Measurements from ENCODE around the gene KIAA0930. TPM values are rescaled to one million over a fixed set of nuclear protein-coding genes. Genes with fewer than 3 reads are reported as not detected.

Gene KIAA0930
- total and polyA plus RNA-seq, 2 of the 4 experiments (the other 2 are of a cell fraction), result 25.3 to 34.1 TPM

DNA sequence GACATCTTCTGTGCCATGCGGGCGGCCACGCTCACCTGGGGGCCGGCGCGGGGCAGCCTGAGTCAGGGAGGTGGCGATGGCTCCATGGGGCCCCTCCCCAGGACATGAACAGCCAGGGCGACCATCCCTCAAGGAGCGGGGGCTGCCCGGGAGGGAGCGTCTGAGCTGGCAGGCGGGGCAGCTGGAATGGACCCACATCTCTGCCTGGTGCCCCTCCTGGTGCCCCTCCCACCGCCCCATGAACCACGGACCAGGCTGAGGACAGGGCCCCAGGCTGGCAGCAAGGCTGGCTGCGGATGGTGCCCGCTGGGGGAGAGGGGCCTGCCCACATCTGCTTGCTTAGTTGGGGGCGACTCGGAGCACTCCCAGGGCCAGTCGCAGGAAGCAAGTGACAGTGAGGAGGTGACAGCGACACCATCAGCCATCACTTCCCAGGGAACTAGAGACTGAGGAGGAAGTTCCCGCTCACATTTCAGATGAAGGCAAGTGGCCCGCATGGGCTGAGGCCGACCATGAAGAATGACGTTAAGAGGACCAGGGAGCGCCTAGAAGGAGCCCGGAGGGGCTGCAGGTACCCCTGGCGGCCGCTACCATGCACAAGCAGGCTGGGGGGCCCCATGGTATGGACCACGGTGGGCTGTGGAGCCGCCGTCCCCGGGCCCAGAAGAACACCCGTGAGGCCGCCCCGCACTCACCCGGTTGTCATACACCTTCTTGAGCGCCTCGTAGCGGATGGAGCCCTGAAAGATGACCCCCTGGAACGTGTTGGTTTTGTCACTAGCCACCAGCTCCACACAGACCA lies 37.3 kb downstream of the KIAA0930 start:
- dilution Hi-C loops (cut with HindIII; ENCODE audit: low sequenced_read_pairs, unreplicated experiment) (no loop called here), in situ Hi-C loops (cut with MboI; ENCODE audit: low sequenced_read_pairs) (no loop called here), intact Hi-C loops (cut with micrococcal nuclease) (loop anchor here (5.0 kb wide), 1 partner anchor 101 kb away; no protein-coding TSS in a partner anchor)
- Histone ChIP-seq H2AK5ac (ENCODE audit: low read depth, low read length) (peak overlapping the region; percentile 97), H3K4me3 (ENCODE audit: insufficient read depth, low read depth, low read length) (no peak overlapping the region), H3K14ac (replicated peaks; ENCODE audit: low read depth, low read length) (no peak overlapping the region), H3K9me1 (ENCODE audit: insufficient read depth, low read length) (peaks cover 22% of the 10 kb centered on the region), H3K79me1 (ENCODE audit: low read depth in 1 of 2, low read length in 2 of 2) (peaks cover 0 to 30% of the 10 kb centered on the region in 2 experiments; a peak in 3 of 4 replicates), H3K27me3 (ENCODE audit: control insufficient read depth, insufficient read depth, low read length) (no peaks in the 10 kb centered on the region), H2BK5ac (ENCODE audit: low read depth, low read length, poor library complexity, severe bottlenecking) (no peak overlapping the region), H2BK120ac (ENCODE audit: low read depth, low read length) (peak overlapping the region; percentile 21; the same call in 1 of the 2 replicates), H4K8ac (ENCODE audit: low read depth in 2 of 2, low read length in 2 of 2) (no peak overlapping the region), H3K9ac (ENCODE audit: low read depth, low read length) (no peak overlapping the region), H2BK15ac (ENCODE audit: low read depth, low read length) (peak overlapping the region; percentile 32; the same call in 1 of the 3 replicates), H3K4ac (ENCODE audit: low read depth, low read length) (peak overlapping the region; percentile 91; the same call in 1 of the 2 replicates), H2AK9ac (replicated peaks; ENCODE audit: low read depth, low read length, poor library complexity) (peak overlapping the region; percentile 58), H3K9me3 (ENCODE audit: control insufficient read depth, insufficient read depth, low read length) (no peaks in the 10 kb centered on the region), H3K4me2 (ENCODE audit: low read depth, low read length) (no peak overlapping the region), H3K18ac (ENCODE audit: low read depth, low read length) (no peak overlapping the region), H2AFZ (replicated peaks; ENCODE audit: low read length, poor library complexity) (no peak overlapping the region), H3K36me3 (ENCODE audit: control insufficient read depth, insufficient read depth, low read length) (peaks cover 46% of the 10 kb centered on the region), H4K5ac (ENCODE audit: low read depth, low read length) (no peak overlapping the region), H4K91ac (ENCODE audit: insufficient read depth, low read depth, low read length) (no peak overlapping the region), H3K27ac (ENCODE audit: insufficient read depth, low read length) (no peak overlapping the region), H3K4me1 (ENCODE audit: control insufficient read depth, insufficient read depth, low read length) (peaks cover 26% of the 10 kb centered on the region), H3K23ac (ENCODE audit: low read depth, low read length) (no peak overlapping the region), H4K20me1 (ENCODE audit: insufficient read depth, low read length) (peaks cover 32% of the 10 kb centered on the region), H3K56ac (ENCODE audit: extremely low read depth, insufficient read depth, low read length) (no peak overlapping the region), H2BK20ac (ENCODE audit: low read depth, low read length) (0 out of 2 replicates have a peak overlapping the region, but pooled peaks have one; percentile 10)
- TF ChIP-seq BHLHE40 (IDR thresholded peaks at IDR 0.05; ENCODE audit: low read depth, low read length) (no peak), RAD21 (IDR thresholded peaks at IDR 0.05; ENCODE audit: low read length) (no peak), CHD1 (IDR thresholded peaks at IDR 0.05; ENCODE audit: low read depth, low read length) (no peak), ELK1 (IDR thresholded peaks at IDR 0.05; ENCODE audit: borderline replicate concordance, low read depth, low read length) (no peak), MXI1 (IDR thresholded peaks at IDR 0.05; ENCODE audit: borderline replicate concordance, low read depth, low read length) (no peak), CEBPB (IDR thresholded peaks at IDR 0.05; ENCODE audit: low read depth, low read length) (no peak), MAFK (IDR thresholded peaks at IDR 0.05; ENCODE audit: low read depth, low read length) (no peak), MAZ (IDR thresholded peaks at IDR 0.05; ENCODE audit: borderline replicate concordance, low read depth, low read length) (no peak), NFE2L2 (IDR thresholded peaks at IDR 0.05; ENCODE audit: low read depth, low read length) (no peak), FOS (IDR thresholded peaks at IDR 0.05; ENCODE audit: low read depth, low read length) (no peak), CTCF (conservative IDR thresholded peaks at IDR 0.05; ENCODE audit: low read depth, low read length) (no peak), POLR2A (IDR thresholded peaks at IDR 0.05; ENCODE audit: low read depth, low read length) (no peak)
- WGBS, 2 experiments (ENCODE audit: extremely low coverage in 2 of 2, insufficient read length in 1 of 2), result 95% methylated on average over 8 of the region's 40 CpGs; no CpG with 5 or more reads in 1 of the 2 experiments
- ATAC-seq (ENCODE audit: low read depth) (no peak), DNase-seq (no peak)
- POLR2A ChIA-PET (ENCODE audit: unreplicated experiment), result no interaction called here
- no TSS peak for BruUV-seq (replicated peaks)
- CTCF ChIA-PET, result no interaction called here
